Hepatocyte (in vitro differentiated cells): ENCODE results near the gene ADCY2. TPM values are rescaled to one million over a fixed set of nuclear protein-coding genes. Genes with fewer than 3 reads are reported as not detected.

Experiments used
- DNase-seq: peaks from one replicate; pipeline ENCODE4 v3.0.0-alpha.2; 2016; ENCODE audit warnings: low spot score
- H2AFZ ChIP-seq: fragments of 200-600 bp; sonication (generic); 2 replicates; pipeline ENCODE4 v1.6.0; 2016; ENCODE audit warnings: antibody characterized with exemption, mild to moderate bottlenecking
- H3K27ac ChIP-seq: fragments of 200-600 bp; sonication (generic); 2 replicates; pipeline ENCODE4 v1.5.1; 2016; ENCODE audit warnings: mild to moderate bottlenecking
- H3K27me3 ChIP-seq: fragments of 200-600 bp; sonication (generic); 2 replicates; pipeline ENCODE4 v1.6.1; 2016
- H3K36me3 ChIP-seq: fragments of 200-600 bp; sonication (generic); replicated peaks from 2 replicates; pipeline ENCODE4 v1.5.1; 2016; ENCODE audit warnings: low read depth; ENCODE audit not compliant: insufficient read depth
- H3K4me1 ChIP-seq: fragments of 200-600 bp; sonication (generic); 2 replicates; pipeline ENCODE4 v1.5.1; 2016; ENCODE audit warnings: mild to moderate bottlenecking, moderate library complexity; ENCODE audit not compliant: insufficient read depth
- H3K4me2 ChIP-seq: fragments of 200-600 bp; sonication (generic); 2 replicates; pipeline ENCODE4 v1.6.0; 2016
- H3K4me3 ChIP-seq: fragments of 200-600 bp; sonication (generic); 2 replicates; pipeline ENCODE4 v1.5.1; 2016; ENCODE audit warnings: mild to moderate bottlenecking
- H3K79me2 ChIP-seq: fragments of 200-600 bp; sonication (generic); 2 replicates; pipeline ENCODE4 v1.6.0; 2017; ENCODE audit warnings: mild to moderate bottlenecking
- H3K9me2 ChIP-seq: fragments of 200-600 bp; sonication (generic); replicated peaks from 2 replicates; pipeline ENCODE4 v1.6.0; 2017; ENCODE audit warnings: mild to moderate bottlenecking; ENCODE audit not compliant: insufficient read depth
- H3K9me3 ChIP-seq: fragments of 200-600 bp; sonication (generic); 2 replicates; pipeline ENCODE4 v1.5.1; 2016; ENCODE audit warnings: low read depth, mild to moderate bottlenecking
- H4K20me1 ChIP-seq: fragments of 200-600 bp; sonication (generic); 2 replicates; pipeline ENCODE4 v1.6.0; 2016; ENCODE audit warnings: mild to moderate bottlenecking; ENCODE audit not compliant: insufficient read depth, poor library complexity, severe bottlenecking
- EZH2 ChIP-seq: fragments of 200-600 bp; sonication (generic); IDR thresholded peaks from 2 replicates; pipeline ENCODE4 v1.6.1; 2016; ENCODE audit warnings: antibody characterized with exemption, mild to moderate bottlenecking, borderline replicate concordance
- EZH2phosphoT487 ChIP-seq: fragments of 200-600 bp; sonication (generic); IDR thresholded peaks from one replicate; pipeline ENCODE4 v1.6.1; 2018; ENCODE audit warnings: antibody characterized with exemption, mild to moderate bottlenecking, low read depth, moderate library complexity; ENCODE audit not compliant: unreplicated experiment, severe bottlenecking
- polyA plus RNA-seq: library from polyadenylated mRNA; unstranded; fragments of >200 nt; fragmentation: Nextera tagmentation; extraction: Ambion mirVana; gene quantifications from 2 replicates; pipeline ENCODE4 v1.2.1, GENCODE V29; 2016
- total RNA-seq: library from RNA; depleted of rRNA; stranded (reverse); fragments of >200 nt; gene quantifications from 2 replicates; pipeline ENCODE4 v1.2.3, GENCODE V29; 2014
- TF ChIP-seq, protein P1 (sequence below): fragments of 200-600 bp; sonication (generic); IDR thresholded peaks from 2 replicates; pipeline ENCODE4 v1.5.1; 2016; ENCODE audit warnings: antibody characterized with exemption, mild to moderate bottlenecking; ENCODE audit not compliant: poor library complexity

The ADCY2 gene
- total and polyA plus RNA-seq, 2 experiments from 2014 or later, result 3.2 to 8.5 TPM

GRCh38 chr5:7878381-7878873 lies 482.5 kb downstream of the ADCY2 start:
- Histone ChIP-seq H3K27me3 (no peaks in the 10 kb centered on the region), H3K27ac (peak overlapping the region; percentile 26), H3K79me2 (peaks cover 48% of the 10 kb centered on the region), H3K36me3 (peaks cover 3% of the 10 kb centered on the region), H3K9me2 (no peaks in the 10 kb centered on the region), H4K20me1 (no peaks in the 10 kb centered on the region), H2AFZ (no peak overlapping the region), H3K9me3 (no peaks in the 10 kb centered on the region), H3K4me3 (no peak overlapping the region), H3K4me1 (peaks cover 16% of the 10 kb centered on the region), H3K4me2 (peak overlapping the region; percentile 45)
- TF ChIP-seq, protein P1, sequence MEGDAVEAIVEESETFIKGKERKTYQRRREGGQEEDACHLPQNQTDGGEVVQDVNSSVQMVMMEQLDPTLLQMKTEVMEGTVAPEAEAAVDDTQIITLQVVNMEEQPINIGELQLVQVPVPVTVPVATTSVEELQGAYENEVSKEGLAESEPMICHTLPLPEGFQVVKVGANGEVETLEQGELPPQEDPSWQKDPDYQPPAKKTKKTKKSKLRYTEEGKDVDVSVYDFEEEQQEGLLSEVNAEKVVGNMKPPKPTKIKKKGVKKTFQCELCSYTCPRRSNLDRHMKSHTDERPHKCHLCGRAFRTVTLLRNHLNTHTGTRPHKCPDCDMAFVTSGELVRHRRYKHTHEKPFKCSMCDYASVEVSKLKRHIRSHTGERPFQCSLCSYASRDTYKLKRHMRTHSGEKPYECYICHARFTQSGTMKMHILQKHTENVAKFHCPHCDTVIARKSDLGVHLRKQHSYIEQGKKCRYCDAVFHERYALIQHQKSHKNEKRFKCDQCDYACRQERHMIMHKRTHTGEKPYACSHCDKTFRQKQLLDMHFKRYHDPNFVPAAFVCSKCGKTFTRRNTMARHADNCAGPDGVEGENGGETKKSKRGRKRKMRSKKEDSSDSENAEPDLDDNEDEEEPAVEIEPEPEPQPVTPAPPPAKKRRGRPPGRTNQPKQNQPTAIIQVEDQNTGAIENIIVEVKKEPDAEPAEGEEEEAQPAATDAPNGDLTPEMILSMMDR, result no peak
- TF ChIP-seq EZH2 (no peak), EZH2phosphoT487 (no peak)
- no peak for DNase-seq
